ENCODE results near the gene CLIC5. TPM values are rescaled to one million over a fixed set of nuclear protein-coding genes. Genes with fewer than 3 reads are reported as not detected.

CLIC5 gene
- total RNA-seq, 1 experiment from 2014 or later, result 0.20 TPM

DNA sequence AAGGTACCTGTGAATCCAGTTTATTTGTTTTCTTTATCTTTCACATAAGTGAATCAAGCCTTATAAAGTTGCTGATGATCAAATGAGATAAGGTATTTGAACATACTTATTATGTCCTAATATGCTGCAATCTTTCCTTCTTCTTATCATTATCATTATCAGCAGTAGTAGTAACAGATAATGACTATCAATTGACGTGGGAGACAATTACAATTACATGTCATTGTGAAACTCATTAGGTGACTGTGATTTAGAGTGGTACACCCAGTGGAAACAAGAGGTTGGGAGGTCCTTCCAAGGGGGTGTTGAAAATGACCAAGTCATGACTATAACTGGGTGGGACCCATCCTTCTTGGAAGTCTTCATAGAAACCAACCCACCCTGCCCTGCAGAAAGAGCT, 2.8 kb downstream of the CLIC5 start:
- Histone ChIP-seq H4K5ac (ENCODE audit: insufficient read length, low read depth, low read length) (no peak overlapping the region), H3K9me3 (ENCODE audit: control insufficient read depth, low read depth, low read length) (peaks cover 6% of the 10 kb centered on the region), H2AK5ac (ENCODE audit: insufficient read length, low read length) (no peak overlapping the region), H3K9ac (ENCODE audit: extremely low read depth, insufficient read length, low read length) (no peak overlapping the region), H3K27ac (ENCODE audit: insufficient read length, low read depth, low read length) (no peak overlapping the region), H3K23me2 (ENCODE audit: insufficient read length, low read depth, low read length, poor library complexity, severe bottlenecking) (peaks cover 16% of the 10 kb centered on the region), H3K18ac (ENCODE audit: insufficient read length, low read depth, low read length) (no peak overlapping the region), H2AFZ (ENCODE audit: low read length) (no peak overlapping the region), H4K91ac (ENCODE audit: insufficient read length, low read depth, low read length) (no peak overlapping the region), H3K4me2 (ENCODE audit: insufficient read depth, insufficient read length, low read length) (no peak overlapping the region), H3K27me3 (ENCODE audit: insufficient read depth, low read length) (peaks cover 11% of the 10 kb centered on the region; the same call in 1 of the 2 replicates), H2BK15ac (ENCODE audit: low read depth, low read length) (no peak overlapping the region), H3K14ac (ENCODE audit: insufficient read depth, low read length) (no peak overlapping the region), H3K79me1 (ENCODE audit: insufficient read depth, low read depth, low read length, poor library complexity, severe bottlenecking) (no peaks in the 10 kb centered on the region), H4K20me1 (ENCODE audit: control insufficient read depth, insufficient read depth, insufficient read length) (no peaks in the 10 kb centered on the region), H2BK5ac (ENCODE audit: insufficient read length, low read length) (no peak overlapping the region), H3T11ph (ENCODE audit: low read length) (no peak overlapping the region), H3K4me1 (ENCODE audit: insufficient read depth, low read length) (peaks cover 8% of the 10 kb centered on the region; the same call in 1 of the 2 replicates), H2BK12ac (ENCODE audit: insufficient read length, low read depth, low read length) (no peak overlapping the region), H3K23ac (ENCODE audit: insufficient read length, low read depth, low read length) (no peak overlapping the region), H4K8ac (replicated peaks; ENCODE audit: insufficient read length, low read depth, low read length) (no peak overlapping the region), H3K4ac (ENCODE audit: low read depth, low read length) (no peak overlapping the region), H3K56ac (ENCODE audit: insufficient read length, low read depth, low read length) (no peak overlapping the region), H2BK120ac (ENCODE audit: low read depth, low read length, poor library complexity, severe bottlenecking) (no peak overlapping the region), H3K79me2 (ENCODE audit: insufficient read depth, low read length) (no peaks in the 10 kb centered on the region), H2BK20ac (ENCODE audit: low read depth, low read length, poor library complexity, severe bottlenecking) (no peak overlapping the region)
- Mint-ChIP-seq H3K27me3 (ENCODE audit: low read depth) (peaks cover 55% of the 10 kb centered on the region), H3K4me3 (no peak overlapping the region), H3K27ac (no peak overlapping the region), H3K36me3 (ENCODE audit: insufficient read depth in 1 of 3, low read depth in 3 of 3) (no peaks in the 10 kb centered on the region; a peak in 1 of 7 replicates), H3K9me3 (peaks cover 0 to 6% of the 10 kb centered on the region in 2 experiments; a peak in 3 of 5 replicates), H3K4me1 (peaks cover 28 to 31% of the 10 kb centered on the region in 2 experiments)
- no CpG with 5 or more reads among the region's 1 CpG for WGBS (ENCODE audit: extremely low coverage, insufficient read length, low lambda C conversion rate)
- no peak for DNase-seq
- TF ChIP-seq, protein P1, sequence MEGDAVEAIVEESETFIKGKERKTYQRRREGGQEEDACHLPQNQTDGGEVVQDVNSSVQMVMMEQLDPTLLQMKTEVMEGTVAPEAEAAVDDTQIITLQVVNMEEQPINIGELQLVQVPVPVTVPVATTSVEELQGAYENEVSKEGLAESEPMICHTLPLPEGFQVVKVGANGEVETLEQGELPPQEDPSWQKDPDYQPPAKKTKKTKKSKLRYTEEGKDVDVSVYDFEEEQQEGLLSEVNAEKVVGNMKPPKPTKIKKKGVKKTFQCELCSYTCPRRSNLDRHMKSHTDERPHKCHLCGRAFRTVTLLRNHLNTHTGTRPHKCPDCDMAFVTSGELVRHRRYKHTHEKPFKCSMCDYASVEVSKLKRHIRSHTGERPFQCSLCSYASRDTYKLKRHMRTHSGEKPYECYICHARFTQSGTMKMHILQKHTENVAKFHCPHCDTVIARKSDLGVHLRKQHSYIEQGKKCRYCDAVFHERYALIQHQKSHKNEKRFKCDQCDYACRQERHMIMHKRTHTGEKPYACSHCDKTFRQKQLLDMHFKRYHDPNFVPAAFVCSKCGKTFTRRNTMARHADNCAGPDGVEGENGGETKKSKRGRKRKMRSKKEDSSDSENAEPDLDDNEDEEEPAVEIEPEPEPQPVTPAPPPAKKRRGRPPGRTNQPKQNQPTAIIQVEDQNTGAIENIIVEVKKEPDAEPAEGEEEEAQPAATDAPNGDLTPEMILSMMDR (conservative IDR thresholded peaks at IDR 0.05), result no peak

Data from H9 (cell line).